GM10266 (cell line): Measurements from ENCODE around the gene HSPA4.

ENCODE experiments used
- DNase-seq: peaks from one replicate; pipeline ENCODE4 v3.0.0; 2012; ENCODE audit errors: extremely low spot score
- CTCF ChIP-seq: IDR thresholded peaks from 2 replicates; pipeline ENCODE4 v1.5.1; 2012; ENCODE audit warnings: mild to moderate bottlenecking, low read depth; ENCODE audit not compliant: control insufficient read depth, insufficient read depth; ENCODE audit errors: missing control alignments

Gene HSPA4

DNA sequence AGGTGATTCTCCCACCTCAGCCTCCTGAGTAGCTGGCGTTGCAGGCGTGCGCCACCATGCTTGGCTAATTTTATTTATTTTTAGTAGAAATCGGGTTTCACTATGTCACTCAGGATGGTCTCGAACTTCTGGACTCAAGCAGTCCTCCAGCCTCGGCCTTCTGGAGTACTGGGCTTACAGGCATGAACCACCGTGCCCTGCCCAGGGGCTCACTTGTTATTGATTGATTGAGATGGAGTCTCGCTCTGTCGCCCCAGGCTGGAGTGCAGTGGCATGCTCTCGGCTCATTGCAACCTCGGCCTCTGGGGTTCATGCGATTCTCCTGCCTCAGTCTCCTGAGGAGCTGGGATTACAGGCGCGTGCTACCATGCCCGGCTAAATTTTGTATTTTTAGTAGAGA, 1.6 kb downstream of the HSPA4 start:
- no peak for TF ChIP-seq CTCF
- DNase-seq, result no peak

DNA sequence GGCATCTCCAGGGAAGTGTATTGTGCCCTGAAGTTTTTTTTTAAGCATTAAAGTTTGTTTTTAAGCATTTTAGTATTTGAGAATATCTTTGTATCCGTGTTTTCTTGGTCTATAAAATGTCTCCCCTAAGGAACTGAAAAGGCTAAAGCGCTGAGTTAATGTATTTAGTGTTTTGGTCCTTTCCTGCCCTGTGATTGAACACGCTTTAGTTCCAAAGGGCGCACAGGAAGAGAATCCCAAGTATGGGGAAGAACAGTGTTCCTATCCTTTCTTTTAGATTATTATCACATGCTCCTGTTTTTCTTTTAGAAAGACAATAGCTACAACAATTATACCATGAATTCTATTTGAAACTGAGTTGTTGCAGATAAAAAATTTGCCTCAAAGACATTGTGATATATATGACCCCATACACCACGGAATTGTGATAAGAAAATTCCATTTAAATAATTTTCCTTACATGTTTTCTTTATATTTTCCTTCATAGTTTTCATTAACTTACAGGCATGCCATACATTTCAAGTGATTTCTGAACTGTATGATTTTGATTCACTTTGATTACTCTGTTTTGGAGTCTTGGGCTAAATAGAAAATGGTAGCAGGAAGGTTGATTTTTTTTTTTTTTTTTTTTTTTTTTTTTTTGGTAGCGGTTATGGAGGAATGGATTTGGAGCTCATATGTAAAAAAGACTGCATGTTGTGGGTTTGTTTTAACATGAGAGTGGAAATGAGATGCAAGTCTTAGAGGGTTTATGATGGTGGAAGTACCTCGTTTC, 3.1 kb downstream of the HSPA4 start:
- TF ChIP-seq CTCF, result no peak
- no peak for DNase-seq

GRCh38 chr5:133056891-133057290, 5.1 kb downstream of the HSPA4 start:
- DNase-seq, result no peak
- no peak for TF ChIP-seq CTCF

GRCh38 chr5:133059621-133060020, 7.8 kb downstream of the HSPA4 start:
- DNase-seq, result no peak
- no peak for TF ChIP-seq CTCF

- no peak for DNase-seq
- TF ChIP-seq CTCF, result no peak
Observed at GRCh38 chr5:133062276-133062675, 10.5 kb downstream of the HSPA4 start.

DNA sequence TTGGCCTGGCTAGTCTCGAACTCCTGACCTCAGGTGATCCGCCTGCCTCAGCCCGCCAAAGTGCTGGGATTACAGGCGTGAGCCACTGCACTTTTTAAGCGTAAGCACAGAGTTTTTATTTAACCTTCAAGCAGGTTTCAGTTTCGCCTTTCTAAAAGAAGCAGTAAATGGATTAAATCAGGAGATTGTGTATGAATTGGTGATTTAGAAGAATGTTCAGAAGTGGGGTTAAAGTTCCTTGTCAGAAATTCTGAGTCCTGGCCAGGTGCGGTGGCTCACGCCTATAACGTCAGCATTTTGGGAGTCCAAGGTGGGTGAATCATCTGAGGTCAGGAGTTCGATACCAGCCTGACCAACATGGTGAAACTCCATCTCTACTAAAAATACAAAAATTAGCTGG, 12.2 kb downstream of the HSPA4 start:
- no peak for DNase-seq
- TF ChIP-seq CTCF, result no peak

GRCh38 chr5:133065471-133065870, 13.7 kb downstream of the HSPA4 start:
- TF ChIP-seq CTCF, result no peak
- DNase-seq, result no peak
